ENCODE results near the gene C14orf180. TPM values are rescaled to one million over a fixed set of nuclear protein-coding genes. Genes with fewer than 3 reads are reported as not detected.

C14orf180 gene
- total RNA-seq, 3 donors from 2014 or later = 0.19 to 0.61 (median 0.54) TPM

DNA sequence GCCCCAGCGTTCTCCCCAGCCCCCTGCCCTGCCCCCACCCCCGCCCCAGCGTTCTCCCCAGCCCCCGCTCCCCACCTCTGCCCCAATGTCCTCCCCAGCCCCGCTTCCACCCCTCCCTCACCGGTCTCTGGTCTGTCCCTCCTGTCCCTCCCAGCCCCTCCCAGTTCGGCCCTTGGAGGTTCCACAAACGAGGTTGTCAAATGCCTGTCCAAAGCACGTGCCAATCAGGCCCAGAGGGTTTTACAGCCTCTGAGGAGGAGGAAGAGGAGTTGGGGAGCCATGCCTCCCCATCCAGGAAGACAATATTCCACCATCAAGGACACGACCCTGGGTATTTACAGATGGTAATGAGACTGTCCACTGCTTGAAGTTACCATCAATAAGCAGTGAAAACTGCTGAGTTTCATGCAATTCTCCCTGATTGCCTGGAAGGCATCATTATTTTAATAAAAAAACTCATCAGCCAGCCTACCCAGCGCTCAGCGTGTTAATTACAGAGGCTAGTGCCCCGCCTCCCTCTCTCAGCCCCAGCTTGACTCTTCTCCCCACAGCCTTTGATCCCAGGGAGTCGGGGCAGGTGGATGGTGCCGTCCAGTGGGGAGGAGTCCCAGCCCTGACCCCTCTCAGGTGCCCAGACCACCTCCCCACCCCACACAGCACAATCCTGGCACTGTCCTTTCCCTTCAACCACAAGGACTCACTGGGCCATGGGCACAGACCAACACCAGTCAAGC, 30.6 kb upstream of the C14orf180 start:
- H3K4me1 ChIP-seq (ENCODE audit: low read depth) = no peaks in the 10 kb centered on the region
- H3K4me3 ChIP-seq = no peak overlapping the region
- no peak for TF ChIP-seq CTCF (IDR thresholded peaks at IDR 0.05)
- no peak for ATAC-seq
- H3K36me3 ChIP-seq (ENCODE audit: low read depth) = no peaks in the 10 kb centered on the region
- H3K9me3 ChIP-seq = no peaks in the 10 kb centered on the region
- intact Hi-C loops (cut with DNase I, micrococcal nuclease) = no loop called here
- DNase-seq = peak in 1 of 3 donors; percentile 16

DNA sequence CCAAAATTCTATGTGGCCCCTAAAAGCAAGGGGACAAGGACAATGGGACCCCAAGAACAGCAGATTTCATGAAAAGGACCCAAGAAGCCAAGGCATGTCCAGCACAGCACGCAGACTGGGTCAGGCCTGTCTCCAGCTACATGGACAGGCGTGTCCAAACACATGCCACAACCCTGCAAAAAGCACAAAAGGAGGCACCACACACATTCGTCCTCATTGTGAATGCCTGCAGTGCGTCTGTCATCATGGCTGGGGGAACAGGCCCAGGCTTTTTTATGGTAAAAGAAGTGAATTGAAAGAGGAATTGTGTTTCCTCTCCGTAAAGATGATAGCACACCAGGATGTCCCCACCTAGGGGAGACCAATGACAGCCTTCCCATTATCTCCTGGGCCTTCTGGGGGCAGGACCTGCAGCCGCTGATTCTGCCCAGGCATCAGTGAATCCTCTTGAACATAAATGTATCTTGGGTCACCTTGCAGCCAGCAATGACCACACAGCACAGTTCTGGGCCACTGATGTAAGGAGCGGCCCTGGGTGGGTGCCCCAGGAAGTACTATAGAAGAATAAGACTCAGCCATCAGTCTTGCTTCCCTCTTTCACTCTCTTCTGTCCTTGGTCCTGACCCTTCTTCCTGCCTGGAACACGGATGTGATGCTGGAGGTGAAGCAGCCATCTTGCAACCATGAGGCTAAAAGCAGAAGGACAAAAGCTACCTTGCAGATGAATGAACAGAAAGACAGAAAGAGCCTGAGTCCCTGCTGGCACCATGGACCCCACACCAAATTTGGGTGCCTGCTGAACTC, 29.8 kb upstream of the C14orf180 start:
- DNase-seq (peak in 1 of 3 donors; percentile 1), ATAC-seq (no peak)
- intact Hi-C loops (cut with DNase I, micrococcal nuclease) = no loop called here
- TF ChIP-seq CTCF (IDR thresholded peaks at IDR 0.05) = no peak
- Histone ChIP-seq H3K4me3 (no peak overlapping the region), H3K36me3 (ENCODE audit: low read depth) (no peaks in the 10 kb centered on the region), H3K4me1 (ENCODE audit: low read depth) (no peaks in the 10 kb centered on the region), H3K9me3 (no peaks in the 10 kb centered on the region)

- DNase-seq = peak in 1 of 3 donors; percentile 14
- no peak for ATAC-seq
Measured at GRCh38 chr14:104550340-104550860, 29.2 kb upstream of the C14orf180 start.

GRCh38 chr14:104550861-104551728, 28.5 kb upstream of the C14orf180 start:
- intact Hi-C loops (cut with DNase I, micrococcal nuclease) = no loop called here
- ATAC-seq = no peak
- TF ChIP-seq CTCF (IDR thresholded peaks at IDR 0.05) = no peak
- no peaks in the 10 kb centered on the region for H3K9me3 ChIP-seq
- H3K36me3 ChIP-seq (ENCODE audit: low read depth) = no peaks in the 10 kb centered on the region
- H3K4me1 ChIP-seq (ENCODE audit: low read depth) = no peaks in the 10 kb centered on the region
- no peak overlapping the region for H3K4me3 ChIP-seq
- DNase-seq = peak in 2 of 3 donors; percentile 12 to 24

More at GRCh38 chr14:104550340-104550860, 29.2 kb upstream of the C14orf180 start:
- Histone ChIP-seq H3K4me1 (ENCODE audit: low read depth) (no peaks in the 10 kb centered on the region), H3K4me3 (no peak overlapping the region), H3K9me3 (no peaks in the 10 kb centered on the region), H3K36me3 (ENCODE audit: low read depth) (no peaks in the 10 kb centered on the region)
- intact Hi-C loops (cut with DNase I, micrococcal nuclease) = no loop called here
- TF ChIP-seq CTCF (IDR thresholded peaks at IDR 0.05) = no peak

Data from mucosa of descending colon (tissue), 3 donors.